Measurements from ENCODE around the gene TRMT2A. TPM values are rescaled to one million over a fixed set of nuclear protein-coding genes. Genes with fewer than 3 reads are reported as not detected.

TRMT2A gene
- polyA plus RNA-seq, 1 of the 3 experiments (the other 2 are of a cell fraction): 54.6 TPM

DNA sequence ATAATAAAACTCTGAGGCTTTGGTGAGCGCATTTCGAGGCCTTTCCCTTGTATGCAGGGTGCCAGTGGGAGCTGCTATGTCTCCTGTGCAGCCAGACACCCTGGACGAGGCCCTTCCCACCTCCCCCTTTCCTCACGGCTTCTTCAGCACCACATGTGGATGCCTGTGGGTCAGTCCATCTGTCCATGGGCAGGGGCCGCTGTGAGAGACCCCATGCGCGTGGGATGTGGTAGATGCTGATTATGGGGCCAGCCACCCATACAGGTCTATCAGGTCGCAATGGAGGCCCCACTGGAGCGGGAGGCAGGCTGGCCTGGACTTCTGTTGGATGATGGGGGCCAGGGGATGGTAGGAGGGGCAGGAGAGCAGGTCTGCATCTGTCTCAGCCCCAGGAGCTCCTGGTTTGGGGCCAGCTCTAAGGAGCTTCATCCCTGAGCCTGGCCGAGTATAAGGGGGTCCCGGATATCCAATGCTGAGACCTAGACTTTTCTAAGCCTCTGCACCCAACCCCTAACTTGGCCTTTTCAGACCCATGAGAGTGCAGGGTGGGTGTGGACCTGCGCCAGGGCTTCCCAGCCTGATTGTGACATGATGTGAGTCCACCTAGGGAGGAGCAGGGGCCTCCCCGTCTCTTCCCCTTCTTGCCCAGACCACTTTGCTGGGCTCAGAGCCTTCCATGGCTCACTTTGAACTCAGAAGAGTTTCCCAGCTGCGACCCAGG lies 51.0 kb downstream of the TRMT2A start:
- H3K4me2 ChIP-seq: no peak overlapping the region
- no peak overlapping the region for H3K27ac ChIP-seq (ENCODE audit: low read depth in 2 of 2, low read length in 1 of 2)
- H3K4me1 ChIP-seq (ENCODE audit: control insufficient read depth in 1 of 2, insufficient read depth in 2 of 2, low read depth in 1 of 2, low read length in 1 of 2): no peaks in the 10 kb centered on the region
- H3K4me3 ChIP-seq (ENCODE audit: low read depth in 2 of 2, low read length in 1 of 2): no peak overlapping the region
- TF ChIP-seq FOSL2 (IDR thresholded peaks at IDR 0.05; ENCODE audit: borderline replicate concordance, low read depth) (no peak), SIN3A (IDR thresholded peaks at IDR 0.05; ENCODE audit: borderline replicate concordance, low read depth, low read length) (no peak), NFIC (IDR thresholded peaks at IDR 0.05; ENCODE audit: borderline replicate concordance) (no peak), GATA2 (CRISPR knock-in tag; IDR thresholded peaks at IDR 0.05) (no peak), EZH2phosphoT487 (IDR thresholded peaks at IDR 0.05; ENCODE audit: borderline replicate concordance, low read depth) (no peak), RFX5 (IDR thresholded peaks at IDR 0.05; ENCODE audit: low read length) (no peak), NRF1 (IDR thresholded peaks at IDR 0.05; ENCODE audit: low read depth, low read length) (no peak), JUND (IDR thresholded peaks at IDR 0.05) (no peak), POLR2AphosphoS5 (IDR thresholded peaks at IDR 0.05; ENCODE audit: low read depth, low read length) (no peak)
- TF ChIP-seq, protein P1, sequence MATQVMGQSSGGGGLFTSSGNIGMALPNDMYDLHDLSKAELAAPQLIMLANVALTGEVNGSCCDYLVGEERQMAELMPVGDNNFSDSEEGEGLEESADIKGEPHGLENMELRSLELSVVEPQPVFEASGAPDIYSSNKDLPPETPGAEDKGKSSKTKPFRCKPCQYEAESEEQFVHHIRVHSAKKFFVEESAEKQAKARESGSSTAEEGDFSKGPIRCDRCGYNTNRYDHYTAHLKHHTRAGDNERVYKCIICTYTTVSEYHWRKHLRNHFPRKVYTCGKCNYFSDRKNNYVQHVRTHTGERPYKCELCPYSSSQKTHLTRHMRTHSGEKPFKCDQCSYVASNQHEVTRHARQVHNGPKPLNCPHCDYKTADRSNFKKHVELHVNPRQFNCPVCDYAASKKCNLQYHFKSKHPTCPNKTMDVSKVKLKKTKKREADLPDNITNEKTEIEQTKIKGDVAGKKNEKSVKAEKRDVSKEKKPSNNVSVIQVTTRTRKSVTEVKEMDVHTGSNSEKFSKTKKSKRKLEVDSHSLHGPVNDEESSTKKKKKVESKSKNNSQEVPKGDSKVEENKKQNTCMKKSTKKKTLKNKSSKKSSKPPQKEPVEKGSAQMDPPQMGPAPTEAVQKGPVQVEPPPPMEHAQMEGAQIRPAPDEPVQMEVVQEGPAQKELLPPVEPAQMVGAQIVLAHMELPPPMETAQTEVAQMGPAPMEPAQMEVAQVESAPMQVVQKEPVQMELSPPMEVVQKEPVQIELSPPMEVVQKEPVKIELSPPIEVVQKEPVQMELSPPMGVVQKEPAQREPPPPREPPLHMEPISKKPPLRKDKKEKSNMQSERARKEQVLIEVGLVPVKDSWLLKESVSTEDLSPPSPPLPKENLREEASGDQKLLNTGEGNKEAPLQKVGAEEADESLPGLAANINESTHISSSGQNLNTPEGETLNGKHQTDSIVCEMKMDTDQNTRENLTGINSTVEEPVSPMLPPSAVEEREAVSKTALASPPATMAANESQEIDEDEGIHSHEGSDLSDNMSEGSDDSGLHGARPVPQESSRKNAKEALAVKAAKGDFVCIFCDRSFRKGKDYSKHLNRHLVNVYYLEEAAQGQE (IDR thresholded peaks at IDR 0.05; ENCODE audit: low read depth, low read length): no peak
- TF ChIP-seq, protein P2, sequence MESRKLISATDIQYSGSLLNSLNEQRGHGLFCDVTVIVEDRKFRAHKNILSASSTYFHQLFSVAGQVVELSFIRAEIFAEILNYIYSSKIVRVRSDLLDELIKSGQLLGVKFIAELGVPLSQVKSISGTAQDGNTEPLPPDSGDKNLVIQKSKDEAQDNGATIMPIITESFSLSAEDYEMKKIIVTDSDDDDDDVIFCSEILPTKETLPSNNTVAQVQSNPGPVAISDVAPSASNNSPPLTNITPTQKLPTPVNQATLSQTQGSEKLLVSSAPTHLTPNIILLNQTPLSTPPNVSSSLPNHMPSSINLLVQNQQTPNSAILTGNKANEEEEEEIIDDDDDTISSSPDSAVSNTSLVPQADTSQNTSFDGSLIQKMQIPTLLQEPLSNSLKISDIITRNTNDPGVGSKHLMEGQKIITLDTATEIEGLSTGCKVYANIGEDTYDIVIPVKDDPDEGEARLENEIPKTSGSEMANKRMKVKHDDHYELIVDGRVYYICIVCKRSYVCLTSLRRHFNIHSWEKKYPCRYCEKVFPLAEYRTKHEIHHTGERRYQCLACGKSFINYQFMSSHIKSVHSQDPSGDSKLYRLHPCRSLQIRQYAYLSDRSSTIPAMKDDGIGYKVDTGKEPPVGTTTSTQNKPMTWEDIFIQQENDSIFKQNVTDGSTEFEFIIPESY (IDR thresholded peaks at IDR 0.05; ENCODE audit: borderline replicate concordance, low read depth): no peak
- TF ChIP-seq, protein P3, sequence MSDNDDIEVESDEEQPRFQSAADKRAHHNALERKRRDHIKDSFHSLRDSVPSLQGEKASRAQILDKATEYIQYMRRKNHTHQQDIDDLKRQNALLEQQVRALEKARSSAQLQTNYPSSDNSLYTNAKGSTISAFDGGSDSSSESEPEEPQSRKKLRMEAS (IDR thresholded peaks at IDR 0.05; ENCODE audit: low read depth): no peak
- DNase-seq: no peak
- H3K9me2 ChIP-seq: no peaks in the 10 kb centered on the region
- H3K9me3 ChIP-seq: no peaks in the 10 kb centered on the region
- no peaks in the 10 kb centered on the region for H3F3A ChIP-seq (replicated peaks; ENCODE audit: insufficient read depth)
- 88% methylated on average over 11 of the region's 14 CpGs for whole genome bisulfite sequencing (ENCODE audit: low lambda C conversion rate)
- ChIA-PET POLR2A (no interaction called here), CTCF (no interaction called here)
- no peak overlapping the region for H3K9ac ChIP-seq
- no peaks in the 10 kb centered on the region for H3K27me3 ChIP-seq (ENCODE audit: insufficient read depth)
- no peak overlapping the region for H2AFZ ChIP-seq (ENCODE audit: low read depth)
- H3K79me2 ChIP-seq (ENCODE audit: insufficient read depth): no peaks in the 10 kb centered on the region
- H3K36me3 ChIP-seq (replicated peaks in 1 of 2; ENCODE audit: control insufficient read depth in 1 of 2, insufficient read depth in 2 of 2, low read length in 1 of 2): peaks cover 0 to 9% of the 10 kb centered on the region in 2 experiments
- H4K20me1 ChIP-seq (ENCODE audit: insufficient read depth): no peaks in the 10 kb centered on the region

Data from SK-N-SH (cell line).